Liver (tissue), 3 donors: Measurements from ENCODE around the gene LASP1.
"Not testable (repeated sequence)": the region's sequence is repeated elsewhere in the genome, so short reads cannot be mapped to it uniquely, and the experiment has no call there.

Experiments
- CTCF ChIP-seq: fragments of 150-350 bp; IDR thresholded peaks from 2 replicates; pipeline ENCODE4 v1.5.1; 2017; ENCODE audit warnings: improper control_type of control experiment, low read depth, low read length; ENCODE audit not compliant: missing input control
- HNF4A ChIP-seq, 2 donors: conservative IDR thresholded peaks; 2 replicates each; pipeline ENCODE4 v1.6.1; 2016; ENCODE audit warnings: antibody characterized with exemption in 2 of 2, mild to moderate bottlenecking in 2 of 2
- RAD21 ChIP-seq, 2 donors: IDR thresholded peaks; 2 replicates each; pipeline ENCODE4 v1.6.1; 2016; ENCODE audit warnings: antibody characterized with exemption in 2 of 2, mild to moderate bottlenecking in 2 of 2
- REST ChIP-seq: IDR thresholded peaks from 2 replicates; pipeline ENCODE4 v1.6.1; 2016; ENCODE audit warnings: antibody characterized with exemption, mild to moderate bottlenecking
- YY1 ChIP-seq: IDR thresholded peaks from 2 replicates; pipeline ENCODE4 v1.6.1; 2016; ENCODE audit warnings: antibody characterized with exemption, mild to moderate bottlenecking
- TF ChIP-seq, protein P1 (sequence below): IDR thresholded peaks from 2 replicates; pipeline ENCODE4 v1.6.1; 2016; ENCODE audit warnings: antibody characterized with exemption
- TF ChIP-seq, protein P2 (sequence below): IDR thresholded peaks from 2 replicates; pipeline ENCODE4 v1.6.1; 2016; ENCODE audit warnings: antibody characterized with exemption
- donor health status: healthy.
- donor health status: healthy.

GRCh38 chr17:38930782-38931181 lies 60.9 kb downstream of the LASP1 start:
- TF ChIP-seq CTCF; REST; RAD21 (IDR thresholded peaks at IDR 0.05); YY1; HNF4A (conservative IDR thresholded peaks at IDR 0.05): not testable (repeated sequence)
- TF ChIP-seq, protein P1, sequence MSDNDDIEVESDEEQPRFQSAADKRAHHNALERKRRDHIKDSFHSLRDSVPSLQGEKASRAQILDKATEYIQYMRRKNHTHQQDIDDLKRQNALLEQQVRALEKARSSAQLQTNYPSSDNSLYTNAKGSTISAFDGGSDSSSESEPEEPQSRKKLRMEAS, result not testable (repeated sequence)
- TF ChIP-seq, protein P2, sequence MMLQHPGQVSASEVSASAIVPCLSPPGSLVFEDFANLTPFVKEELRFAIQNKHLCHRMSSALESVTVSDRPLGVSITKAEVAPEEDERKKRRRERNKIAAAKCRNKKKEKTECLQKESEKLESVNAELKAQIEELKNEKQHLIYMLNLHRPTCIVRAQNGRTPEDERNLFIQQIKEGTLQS, result not testable (repeated sequence)
